Measurements from ENCODE around the gene MORN1.

DNA sequence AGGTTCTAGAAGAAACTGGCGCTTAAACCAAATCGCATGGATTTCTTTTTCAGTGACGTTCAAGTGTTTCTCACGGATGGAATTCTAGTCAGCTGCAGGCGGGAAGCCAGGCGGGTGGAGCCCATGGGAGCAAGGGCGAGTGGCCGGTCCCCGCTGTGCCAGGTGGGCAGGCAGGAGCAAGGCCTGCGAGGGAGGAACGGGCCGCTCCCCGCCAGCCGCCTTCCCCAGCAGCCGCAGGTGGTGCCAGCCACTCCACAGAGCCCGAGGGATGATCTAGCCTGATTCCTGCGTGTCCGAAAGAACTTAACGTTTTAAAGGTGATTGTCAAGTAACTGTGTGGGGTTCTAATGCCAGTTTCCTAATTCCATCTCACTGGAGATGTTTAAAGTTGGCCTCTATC lies 11.9 kb upstream of the MORN1 start:
- TF ChIP-seq, protein P1, sequence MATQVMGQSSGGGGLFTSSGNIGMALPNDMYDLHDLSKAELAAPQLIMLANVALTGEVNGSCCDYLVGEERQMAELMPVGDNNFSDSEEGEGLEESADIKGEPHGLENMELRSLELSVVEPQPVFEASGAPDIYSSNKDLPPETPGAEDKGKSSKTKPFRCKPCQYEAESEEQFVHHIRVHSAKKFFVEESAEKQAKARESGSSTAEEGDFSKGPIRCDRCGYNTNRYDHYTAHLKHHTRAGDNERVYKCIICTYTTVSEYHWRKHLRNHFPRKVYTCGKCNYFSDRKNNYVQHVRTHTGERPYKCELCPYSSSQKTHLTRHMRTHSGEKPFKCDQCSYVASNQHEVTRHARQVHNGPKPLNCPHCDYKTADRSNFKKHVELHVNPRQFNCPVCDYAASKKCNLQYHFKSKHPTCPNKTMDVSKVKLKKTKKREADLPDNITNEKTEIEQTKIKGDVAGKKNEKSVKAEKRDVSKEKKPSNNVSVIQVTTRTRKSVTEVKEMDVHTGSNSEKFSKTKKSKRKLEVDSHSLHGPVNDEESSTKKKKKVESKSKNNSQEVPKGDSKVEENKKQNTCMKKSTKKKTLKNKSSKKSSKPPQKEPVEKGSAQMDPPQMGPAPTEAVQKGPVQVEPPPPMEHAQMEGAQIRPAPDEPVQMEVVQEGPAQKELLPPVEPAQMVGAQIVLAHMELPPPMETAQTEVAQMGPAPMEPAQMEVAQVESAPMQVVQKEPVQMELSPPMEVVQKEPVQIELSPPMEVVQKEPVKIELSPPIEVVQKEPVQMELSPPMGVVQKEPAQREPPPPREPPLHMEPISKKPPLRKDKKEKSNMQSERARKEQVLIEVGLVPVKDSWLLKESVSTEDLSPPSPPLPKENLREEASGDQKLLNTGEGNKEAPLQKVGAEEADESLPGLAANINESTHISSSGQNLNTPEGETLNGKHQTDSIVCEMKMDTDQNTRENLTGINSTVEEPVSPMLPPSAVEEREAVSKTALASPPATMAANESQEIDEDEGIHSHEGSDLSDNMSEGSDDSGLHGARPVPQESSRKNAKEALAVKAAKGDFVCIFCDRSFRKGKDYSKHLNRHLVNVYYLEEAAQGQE (IDR thresholded peaks at IDR 0.05; ENCODE audit: low read depth), result no peak
- no peak for TF ChIP-seq TAF1 (IDR thresholded peaks at IDR 0.05; ENCODE audit: low read depth)
- TF ChIP-seq, protein P2, sequence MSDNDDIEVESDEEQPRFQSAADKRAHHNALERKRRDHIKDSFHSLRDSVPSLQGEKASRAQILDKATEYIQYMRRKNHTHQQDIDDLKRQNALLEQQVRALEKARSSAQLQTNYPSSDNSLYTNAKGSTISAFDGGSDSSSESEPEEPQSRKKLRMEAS (IDR thresholded peaks at IDR 0.05), result no peak
- no peak for TF ChIP-seq EP300 (IDR thresholded peaks at IDR 0.05; ENCODE audit: borderline replicate concordance)
- no peak for TF ChIP-seq FOXM1 (IDR thresholded peaks at IDR 0.05; ENCODE audit: borderline replicate concordance, low read depth)
- TF ChIP-seq EGR1 (IDR thresholded peaks at IDR 0.05), result no peak
- no peak for TF ChIP-seq YY1 (IDR thresholded peaks at IDR 0.05; ENCODE audit: low read depth)
- no peak for TF ChIP-seq TCF12 (IDR thresholded peaks at IDR 0.05; ENCODE audit: low read depth)
- no peak for TF ChIP-seq CREB1 (IDR thresholded peaks at IDR 0.05; ENCODE audit: low read depth)
